HG02943 (cell line): ENCODE results near the gene P2RX1.
"Not testable (repeated sequence)": the region's sequence is repeated elsewhere in the genome, so short reads cannot be mapped to it uniquely, and the experiment has no call there.

Experiments used
- ATAC-seq: cut with Tn5 transposase; IDR thresholded peaks from one replicate; pipeline ENCODE4 v1.9.1; 2021; ENCODE audit warnings: mild to moderate bottlenecking, low read depth, moderate library complexity; ENCODE audit not compliant: unreplicated experiment

Gene P2RX1

DNA sequence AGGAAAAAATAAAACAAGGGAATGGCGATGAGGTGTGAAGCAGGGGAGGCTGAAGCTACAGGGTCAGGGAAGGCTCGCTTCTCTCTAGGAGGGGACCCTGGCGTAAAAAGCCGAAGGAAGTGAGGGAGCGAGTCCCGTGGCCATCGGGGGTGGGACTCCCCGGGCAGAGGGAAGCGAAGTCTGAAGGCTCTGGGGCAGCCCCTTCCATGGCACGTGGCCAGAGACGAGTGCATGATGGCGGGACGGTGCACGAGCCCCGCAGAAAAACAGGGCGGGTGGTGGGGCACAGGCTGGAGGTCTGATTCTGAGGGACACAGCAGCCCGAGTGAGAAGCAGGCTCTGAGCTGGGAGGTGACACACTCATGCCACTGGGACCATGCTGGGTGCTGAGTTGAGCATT, 49.2 kb downstream of the P2RX1 start:
- no peak for ATAC-seq

DNA sequence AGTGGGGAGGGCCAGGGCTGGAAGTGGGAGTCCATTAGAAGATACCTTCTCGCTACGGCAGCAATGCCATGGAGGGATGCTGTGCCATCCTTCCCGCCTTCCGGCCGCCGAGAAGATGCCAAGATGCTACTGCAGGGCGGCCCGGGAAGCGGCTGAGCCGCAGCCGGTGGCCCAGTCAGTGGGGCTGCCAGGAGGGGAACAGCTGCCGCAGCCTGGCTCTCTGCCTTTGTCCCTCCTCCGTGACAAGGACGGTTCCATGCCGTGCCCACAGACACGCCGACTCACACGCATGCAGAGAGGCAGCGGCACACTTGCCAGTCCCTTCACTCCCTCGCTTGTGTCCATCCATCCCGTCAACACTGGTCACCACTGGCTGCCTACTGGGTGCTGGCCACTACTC, 50.0 kb downstream of the P2RX1 start:
- no peak for ATAC-seq

DNA sequence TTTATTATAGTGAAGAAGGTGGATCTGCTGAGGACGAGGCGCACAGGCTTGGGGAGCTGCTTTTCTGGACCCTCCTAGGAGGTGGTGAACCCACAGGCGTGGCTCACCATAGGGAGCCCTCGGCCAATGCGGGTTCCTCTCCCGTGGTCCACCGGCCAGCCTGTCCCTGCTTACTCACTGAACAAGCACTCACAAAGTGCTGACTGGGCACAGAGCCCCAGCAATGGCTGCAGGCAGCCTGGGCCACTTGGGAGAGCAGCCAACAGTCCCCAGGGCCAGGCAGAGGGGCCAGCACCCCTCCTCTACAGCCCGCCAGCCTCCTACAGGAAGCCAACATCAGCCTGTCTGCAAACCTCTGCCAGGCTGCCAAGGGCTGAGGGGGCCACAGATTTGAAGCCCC, 51.1 kb downstream of the P2RX1 start:
- ATAC-seq: no peak

DNA sequence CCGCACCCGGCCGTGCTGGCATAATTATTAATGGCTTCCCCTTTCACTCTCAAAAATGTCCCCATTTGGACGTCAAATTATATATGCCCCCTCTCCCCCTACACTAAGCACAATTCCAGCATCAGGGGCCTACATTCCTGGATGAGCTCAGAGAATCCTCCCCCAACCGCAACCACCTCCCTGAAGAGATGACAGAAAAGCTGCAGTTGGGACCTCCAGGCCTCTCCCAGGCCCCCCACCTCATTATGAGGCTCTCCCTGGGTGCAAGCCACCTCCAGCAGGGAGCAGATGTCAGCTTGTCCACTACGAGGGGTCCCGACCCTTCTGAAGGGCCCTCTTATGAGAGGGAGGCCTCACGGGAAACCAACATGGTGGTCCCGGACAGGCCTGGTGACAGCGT, 51.7 kb downstream of the P2RX1 start:
- ATAC-seq: no peak

DNA sequence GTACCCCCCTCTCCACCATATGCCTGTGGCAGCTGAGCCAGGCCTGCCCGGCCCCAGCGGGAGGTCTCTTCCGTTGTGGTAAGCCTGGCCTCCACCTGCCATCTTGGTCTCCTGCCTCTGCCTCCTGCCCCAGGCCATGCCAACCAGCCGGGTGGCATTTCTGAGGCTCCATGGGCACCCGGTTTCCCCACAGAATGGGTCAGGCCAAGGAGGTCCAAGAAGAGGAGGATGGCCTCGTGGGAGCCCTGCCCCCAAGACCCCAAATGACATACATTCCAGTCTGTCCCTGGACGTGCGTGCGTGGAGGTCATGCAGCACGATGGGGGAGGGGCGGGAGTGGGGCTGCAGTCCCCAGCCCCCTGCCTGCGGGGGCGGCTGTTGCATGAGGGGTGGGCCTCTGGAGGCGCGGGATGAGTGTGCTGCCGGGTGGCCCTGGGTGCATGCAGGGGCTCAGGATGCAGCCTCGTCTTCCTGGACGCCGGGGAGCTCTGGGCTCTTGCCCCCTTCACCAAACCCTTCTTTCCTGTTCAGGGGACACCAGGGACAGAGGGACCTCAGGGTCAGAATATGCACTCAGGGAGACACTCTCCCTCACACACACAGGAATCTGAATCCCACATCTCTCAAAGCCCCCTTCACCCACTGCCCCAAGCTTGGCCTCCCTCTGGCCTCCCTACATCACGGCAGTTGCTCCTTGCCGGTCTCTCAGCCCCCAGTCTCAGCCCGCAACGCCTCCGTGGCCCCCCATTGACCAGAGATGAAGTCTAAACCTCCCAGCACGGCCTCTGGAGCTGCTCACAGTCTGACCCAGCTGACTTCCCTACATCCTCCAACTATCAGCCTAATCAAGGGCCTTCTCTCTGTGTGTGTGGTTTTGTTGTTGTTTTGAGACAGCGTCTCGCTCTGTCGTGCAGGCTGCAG, 54.2 kb downstream of the P2RX1 start:
- no peak for ATAC-seq

DNA sequence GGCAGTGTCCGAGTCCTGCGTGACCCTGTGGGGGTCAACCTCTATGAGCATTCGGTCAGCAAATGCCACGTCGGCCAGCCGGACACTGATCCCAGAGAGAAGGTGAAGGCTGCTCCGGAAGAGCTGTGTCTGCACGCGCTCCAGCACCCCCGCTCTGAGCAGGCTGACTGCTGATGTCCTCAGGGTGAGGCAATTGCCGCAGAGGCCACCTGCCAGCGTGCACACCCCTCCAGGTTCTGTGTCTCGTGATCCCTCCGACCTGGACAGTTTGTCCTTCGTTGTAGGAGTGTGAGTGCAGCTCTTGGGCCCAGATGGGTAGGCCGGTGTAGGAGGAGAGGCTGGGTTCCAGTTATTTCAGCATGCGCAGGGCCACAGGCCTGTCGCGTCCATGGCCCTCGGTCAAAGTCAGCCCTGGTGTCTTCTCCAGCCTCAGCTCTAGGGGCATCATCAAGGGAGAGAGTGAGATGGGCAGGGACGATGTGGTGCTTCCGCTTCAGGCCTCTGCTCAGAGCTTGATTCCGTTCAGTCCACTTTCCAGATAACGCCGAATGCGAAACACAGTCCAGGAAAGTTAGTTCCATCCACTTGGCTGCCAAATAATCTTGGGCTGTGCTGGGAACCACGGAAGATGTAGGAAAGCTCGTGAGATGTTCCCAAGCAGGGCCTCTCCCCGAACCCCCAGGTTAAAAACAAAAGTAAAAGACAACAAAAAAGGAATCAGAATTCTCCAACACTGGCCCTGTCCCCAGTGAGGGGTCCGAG, 55.1 kb downstream of the P2RX1 start:
- no peak for ATAC-seq

DNA sequence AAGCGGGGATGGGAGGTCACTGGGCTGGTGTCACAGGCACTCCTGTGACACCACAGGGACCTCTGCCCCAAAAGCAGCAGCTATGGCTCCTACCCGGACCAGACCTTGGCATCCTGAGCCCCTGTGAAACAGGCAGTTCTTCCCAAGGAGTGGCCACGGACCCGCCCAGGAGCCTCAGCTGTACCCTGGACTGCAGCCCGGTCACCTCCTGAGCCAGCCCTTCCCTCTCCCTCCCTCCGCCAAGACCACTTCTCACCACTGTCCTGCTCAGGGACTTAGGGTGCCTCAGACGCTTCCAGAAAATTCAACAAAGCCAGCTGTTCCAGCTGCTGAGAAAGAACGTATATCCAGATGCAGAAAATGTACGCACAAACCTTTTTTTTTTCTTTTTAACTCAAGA, 56.3 kb downstream of the P2RX1 start:
- no peak for ATAC-seq

DNA sequence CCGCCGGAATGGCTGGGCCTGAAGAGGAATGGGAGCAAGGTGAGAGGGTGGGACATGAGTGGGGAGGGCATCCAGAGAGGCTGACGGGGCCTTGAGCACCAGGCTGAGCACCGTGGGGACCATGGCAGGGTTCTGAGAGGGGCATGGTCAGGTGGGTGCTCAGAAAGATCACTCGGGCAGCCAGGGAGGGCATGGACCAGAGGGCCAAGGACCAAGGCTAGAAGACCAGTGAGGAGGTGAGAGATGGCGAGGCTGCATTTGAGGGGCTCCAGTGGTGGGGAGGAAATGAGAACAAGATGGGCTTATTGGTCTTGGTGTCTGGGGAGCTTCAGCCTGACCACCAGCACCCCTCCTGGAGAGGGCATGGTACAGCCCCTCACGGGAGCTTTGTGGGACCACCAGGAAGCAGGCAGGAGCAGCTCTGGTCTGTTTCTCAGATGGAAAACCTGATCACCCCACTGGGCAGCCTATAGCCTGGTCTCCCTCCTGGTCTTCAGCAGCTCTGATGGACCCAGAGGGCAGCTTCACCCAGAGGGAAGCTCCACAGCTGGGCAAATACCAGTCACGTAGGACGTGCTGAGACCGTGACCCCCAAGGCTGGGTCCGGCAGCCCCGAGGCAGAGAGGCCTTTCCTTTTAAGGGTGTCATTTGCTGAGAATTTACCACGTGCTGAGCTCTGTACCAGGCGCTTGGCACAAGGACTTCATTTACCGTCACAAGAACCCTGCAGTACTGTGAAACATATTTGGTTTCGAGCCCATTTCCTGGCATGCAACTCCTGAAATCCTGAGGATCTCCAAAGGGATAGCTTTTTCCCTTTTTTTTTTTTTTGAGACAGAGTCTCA, 58.8 kb downstream of the P2RX1 start:
- no peak for ATAC-seq

DNA sequence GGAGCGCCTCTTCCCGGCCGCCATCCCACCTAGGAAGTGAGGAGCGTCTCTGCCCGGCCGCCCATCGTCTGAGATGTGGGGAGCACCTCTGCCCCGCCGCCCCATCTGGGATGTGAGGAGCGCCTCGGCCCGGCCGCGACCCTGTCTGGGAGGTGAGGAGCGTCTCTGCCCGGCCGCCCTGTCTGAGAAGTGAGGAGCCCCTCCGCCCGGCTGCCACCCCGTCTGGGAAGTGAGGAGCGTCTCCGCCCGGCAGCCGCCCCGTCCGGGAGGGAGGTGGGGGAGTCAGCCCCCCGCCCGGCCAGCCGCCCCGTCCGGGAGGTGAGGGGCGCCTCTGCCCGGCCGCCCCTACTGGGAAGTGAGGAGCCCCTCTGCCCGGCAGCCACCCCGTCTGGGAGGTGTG, 62.1 kb downstream of the P2RX1 start:
- not testable (repeated sequence) for ATAC-seq

DNA sequence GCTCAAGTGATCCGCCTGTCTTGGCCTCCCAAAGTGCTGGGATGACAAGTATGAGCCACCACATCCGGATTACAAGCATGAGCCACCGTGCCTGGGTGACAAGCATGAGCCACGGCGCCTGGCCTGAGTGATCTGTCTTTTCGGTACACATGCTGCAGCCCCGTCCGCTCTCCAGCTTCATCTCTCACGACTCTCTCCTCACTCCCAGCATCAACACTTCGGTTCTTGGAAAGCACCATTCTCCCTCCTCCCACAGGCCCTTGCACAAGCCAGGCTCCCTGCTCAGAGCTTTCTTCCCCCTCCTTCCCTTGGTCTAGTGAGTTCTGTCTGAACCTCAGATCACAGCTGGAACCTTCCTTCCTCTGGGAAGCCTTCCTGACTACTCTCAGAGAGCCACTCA, 63.7 kb downstream of the P2RX1 start:
- ATAC-seq: no peak

DNA sequence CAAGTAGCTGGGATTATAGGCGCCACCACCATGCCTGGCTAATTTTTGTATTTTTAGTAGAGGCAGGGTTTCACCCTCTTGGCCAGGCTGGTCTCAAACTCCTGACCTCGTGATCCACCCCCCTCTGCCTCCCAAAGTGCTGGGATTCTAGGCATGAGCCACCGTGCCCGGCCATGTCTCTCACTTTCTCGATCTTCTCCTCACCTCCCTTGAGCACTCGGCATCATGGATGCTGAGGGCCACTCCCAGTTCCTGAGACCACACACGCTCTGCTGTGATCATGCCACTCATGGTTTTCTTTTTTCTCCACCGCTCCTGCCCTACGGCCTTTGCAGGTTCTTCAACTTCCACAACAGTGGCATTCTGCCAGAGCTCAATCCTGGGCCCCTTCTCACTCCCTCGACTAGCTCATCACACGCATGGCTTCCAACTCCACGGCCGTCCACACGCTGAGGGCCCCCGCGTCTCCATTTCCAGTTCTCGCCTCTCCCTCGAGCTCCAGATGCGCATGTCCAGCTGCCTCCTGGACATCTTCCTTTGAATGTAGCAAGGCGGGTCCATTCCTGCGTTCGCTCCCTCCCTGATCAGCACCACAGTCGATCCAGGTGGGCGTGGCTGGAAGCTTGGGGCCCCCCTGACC, 64.7 kb downstream of the P2RX1 start:
- ATAC-seq: no peak

DNA sequence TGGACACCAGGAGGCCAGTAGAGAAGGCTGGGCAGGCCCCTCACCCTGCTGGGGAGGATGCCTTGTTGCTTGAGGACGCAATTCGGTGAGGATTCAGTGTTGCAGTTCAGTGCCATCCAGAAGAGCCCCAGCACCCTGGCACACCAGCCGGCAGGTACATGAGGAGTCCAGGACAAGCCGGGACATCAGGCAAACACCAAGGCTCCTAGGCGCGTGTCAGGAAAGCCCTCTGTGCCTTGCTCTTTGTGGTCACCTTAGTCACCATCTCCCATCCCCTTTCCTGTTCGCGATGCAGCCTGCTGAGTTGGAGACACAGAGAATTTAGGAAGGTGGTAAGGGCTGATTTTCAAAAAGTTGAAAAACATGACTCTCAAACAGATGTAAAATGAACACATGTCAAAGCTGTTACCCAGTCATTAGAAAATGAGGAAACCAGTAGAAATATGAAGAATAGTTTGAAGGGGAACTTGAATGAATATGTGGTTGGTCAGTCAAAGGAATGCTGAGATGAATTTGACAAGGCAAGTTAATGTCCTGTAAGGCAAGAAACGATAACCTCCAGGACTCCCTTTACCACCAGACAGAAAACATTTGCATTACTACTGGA, 67.9 kb downstream of the P2RX1 start:
- ATAC-seq: no peak

DNA sequence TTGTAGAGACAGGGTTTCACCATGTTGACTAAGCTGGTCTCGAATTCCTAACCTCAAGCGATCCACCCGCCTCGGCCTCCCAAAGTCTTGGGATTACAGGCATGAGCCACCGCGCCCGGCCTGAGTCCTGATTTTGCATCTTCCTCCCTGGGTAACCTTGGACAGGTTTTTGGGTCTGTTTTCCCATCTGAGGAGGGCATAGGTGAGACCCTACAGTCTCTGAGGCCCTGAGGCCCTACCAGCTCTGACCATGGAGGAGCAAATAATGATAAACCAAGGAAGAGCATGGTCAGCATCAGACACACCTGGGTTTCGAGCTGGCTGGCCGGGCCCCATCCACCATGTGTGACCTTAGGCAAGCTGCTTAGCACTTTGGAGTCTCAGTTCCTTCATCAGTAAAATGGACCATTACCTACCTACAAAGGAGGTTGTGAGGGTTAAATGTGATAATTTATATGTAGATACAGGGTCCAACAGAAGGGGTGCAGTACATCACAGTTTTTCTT, 69.0 kb downstream of the P2RX1 start:
- no peak for ATAC-seq
